Fibroblast of upper back skin (primary cell): Measurements from ENCODE around the gene RER1.

Experiments used
- DNase-seq: peaks from one replicate; pipeline ENCODE4 v3.0.0-alpha.2; 2013

The RER1 gene

GRCh38 chr1:2354511-2355372, 36.9 kb upstream of the RER1 start:
- peak; percentile 72 for DNase-seq

DNA sequence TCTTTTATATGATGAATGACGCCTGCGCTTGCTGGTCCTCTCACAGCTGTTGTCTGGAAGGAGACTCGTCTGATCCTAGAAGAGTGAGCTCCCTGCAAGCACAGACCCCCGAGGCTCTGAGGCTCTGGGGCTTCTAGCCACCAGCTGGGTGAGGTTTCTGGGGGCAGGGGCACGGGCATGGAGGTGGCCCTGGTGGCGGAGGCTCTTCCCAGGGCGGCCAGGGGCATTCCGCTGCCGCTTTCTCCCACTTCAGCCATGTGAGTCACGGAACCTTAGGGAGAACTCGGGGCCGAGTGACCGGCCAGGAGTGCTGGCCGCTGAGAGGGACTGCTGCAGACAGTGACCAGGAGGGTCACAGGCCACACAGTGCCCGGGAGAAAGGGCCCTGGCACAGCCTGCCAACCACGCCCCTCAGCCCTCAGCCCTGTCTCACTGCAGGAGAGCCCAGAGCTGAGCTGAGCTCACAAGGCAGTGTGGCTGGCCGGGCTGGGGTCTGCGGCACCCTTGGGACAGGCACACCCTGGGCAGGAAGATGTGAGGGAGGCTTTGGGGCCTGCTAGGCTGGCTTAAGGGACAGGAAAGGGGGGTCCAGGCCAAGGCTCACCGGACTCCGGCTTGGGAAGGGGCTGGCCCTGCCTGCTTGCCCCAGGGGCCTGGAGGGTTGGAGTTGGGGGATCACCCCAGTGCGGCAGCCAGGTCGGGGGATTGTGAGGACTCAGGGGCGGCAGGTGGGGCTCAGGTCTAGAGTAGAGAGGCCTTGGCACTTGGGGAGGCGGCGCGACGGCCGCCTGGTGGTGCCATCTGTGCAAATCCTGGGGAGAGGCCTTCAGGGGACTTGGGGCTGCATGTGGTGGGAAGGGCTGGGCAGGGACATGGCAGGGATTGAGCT, 36.0 kb upstream of the RER1 start:
- DNase-seq = no peak

- DNase-seq = no peak
Observed at GRCh38 chr1:2356401-2356800, 35.2 kb upstream of the RER1 start.

DNA sequence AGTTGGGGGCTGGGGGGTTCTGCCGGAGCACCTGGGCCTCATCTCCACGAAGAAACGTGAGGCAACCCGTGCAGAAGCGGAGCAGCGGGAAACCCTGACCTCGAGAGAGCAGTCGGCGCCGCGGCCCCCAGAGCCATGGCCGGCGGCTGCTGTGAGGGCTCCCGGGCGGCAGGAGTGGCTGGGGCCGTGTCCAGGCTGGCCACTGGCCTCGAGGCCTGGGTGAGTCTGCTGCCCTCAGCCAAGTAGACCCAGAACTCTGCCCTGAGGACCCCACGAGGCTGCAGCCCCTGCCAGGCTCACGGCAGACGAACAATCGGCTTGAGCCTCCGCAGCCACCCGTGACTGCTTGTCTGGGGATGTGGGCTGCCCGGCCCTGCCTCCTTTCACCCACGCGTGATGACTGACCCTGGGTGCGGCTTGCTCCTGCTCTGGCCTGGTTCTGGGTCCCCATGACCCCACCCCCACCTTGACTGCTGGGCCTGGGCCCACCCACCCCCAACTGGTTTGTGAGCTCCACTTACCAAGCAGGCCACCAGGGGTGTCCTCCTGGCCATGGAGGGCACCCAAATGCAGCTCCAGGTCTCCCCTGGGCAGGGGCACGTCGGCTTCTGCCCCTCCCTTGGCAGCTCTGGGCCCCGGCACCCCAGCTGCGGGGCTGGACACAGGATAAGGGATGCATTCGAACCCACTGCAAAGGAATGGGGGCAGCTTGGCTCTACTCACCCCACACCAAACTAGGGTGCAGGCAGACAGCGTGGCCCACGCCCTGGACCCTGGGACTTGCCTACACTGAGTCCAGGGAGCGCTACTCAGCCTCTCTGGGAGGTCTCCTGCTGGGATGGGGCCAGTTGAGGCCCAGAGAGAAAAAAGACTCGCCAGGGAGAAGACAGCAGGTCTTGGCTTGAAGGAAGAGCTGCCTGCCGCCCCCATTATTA, 34.5 kb upstream of the RER1 start:
- DNase-seq = no peak

GRCh38 chr1:2358072-2358471, 33.6 kb upstream of the RER1 start:
- DNase-seq = no peak

DNA sequence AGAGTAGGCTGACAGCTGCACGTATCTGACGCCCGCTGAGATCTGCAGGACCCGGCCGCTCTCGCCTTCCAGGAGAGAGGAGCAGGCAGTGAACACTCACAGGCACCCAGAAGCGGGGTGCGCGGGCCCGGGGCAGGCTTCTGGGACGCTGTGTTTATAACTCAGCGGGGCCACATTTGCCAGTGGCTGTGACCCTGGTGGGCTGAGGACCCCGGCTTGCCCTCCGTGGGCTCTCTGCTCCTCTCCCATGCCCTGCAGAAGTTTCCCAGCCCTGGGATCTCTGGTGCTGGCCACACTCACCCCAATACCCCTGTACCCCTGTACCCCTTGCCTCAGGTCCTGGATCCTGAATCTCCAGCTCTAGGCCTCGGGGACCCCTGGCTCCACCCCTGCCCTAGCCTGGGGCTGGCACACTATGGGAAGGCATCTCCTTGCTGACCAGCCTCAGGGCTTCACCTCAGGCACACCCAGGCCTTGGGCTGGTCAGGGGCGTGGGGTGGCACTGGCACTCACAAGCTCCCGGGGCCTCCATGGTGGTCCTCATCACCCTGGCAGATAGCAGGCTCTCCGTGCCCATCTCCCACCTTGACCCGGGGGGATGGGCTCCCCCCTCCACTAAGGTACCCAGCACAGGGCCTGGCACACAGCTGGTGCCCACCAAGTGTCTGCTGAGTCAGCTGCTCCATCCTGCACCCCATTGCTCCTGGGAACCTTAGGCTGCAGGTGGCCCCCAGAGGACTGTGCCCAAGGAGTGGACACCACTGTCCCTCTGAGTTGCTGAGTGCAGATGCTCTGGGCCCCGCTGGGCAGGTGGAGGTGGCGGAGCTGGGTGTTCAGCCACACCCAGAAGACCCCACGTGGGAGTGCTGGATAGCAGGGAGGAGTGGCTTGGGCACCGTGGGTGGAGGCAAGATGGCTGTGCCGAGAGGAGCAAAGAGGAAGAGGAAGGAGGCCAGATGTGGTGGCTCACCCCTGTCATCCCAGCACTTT, 32.7 kb upstream of the RER1 start:
- DNase-seq = no peak

GRCh38 chr1:2360588-2361364, 30.9 kb upstream of the RER1 start:
- peak; percentile 85 for DNase-seq

GRCh38 chr1:2363847-2364513, 27.7 kb upstream of the RER1 start:
- DNase-seq = no peak

- DNase-seq = no peak
Observed at GRCh38 chr1:2368053-2368744, 23.4 kb upstream of the RER1 start.

DNA sequence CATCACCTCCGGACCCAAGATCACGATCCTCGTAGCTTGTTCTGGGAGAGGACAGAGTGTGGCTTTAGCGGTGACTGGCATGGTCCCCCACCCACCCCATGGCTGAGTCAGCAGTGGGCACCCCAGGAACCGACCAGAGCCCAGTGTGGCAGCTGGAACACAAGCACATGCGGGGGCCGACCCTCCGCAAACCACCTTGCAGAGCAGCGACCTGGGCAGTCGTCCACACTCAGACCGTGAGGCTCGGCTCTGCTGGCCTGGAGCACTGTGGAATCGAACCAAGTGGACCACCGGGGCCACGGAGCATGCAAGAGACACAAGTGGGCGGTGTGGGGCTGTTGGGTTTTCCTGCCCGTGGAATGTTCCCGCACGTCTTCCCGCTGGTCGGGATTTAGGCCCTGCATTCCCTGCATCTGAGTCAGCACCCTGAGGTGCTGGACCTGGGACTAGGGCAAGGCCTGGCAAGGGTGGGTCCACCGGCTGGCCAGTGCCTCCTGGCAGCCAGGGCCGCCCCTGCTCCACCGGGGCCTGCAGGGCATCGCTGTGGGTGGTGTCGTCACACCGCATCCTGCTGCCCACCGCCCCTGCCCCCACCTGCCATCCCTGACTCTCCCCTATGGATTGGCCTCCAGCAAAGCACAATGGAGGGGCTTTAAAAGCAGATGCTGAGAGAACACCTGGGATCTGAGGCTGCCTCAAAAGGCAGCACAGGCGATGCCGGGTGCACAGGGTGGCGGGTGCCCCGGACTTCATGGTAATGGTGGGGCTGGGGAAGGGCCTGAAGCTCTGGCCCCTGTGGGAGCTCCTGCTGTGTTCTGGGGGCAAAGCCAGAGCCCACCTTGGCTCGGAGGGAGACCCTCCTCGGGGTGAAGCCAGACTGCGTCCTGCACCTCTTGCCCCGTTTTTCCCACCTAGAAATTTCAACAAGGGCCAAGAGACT, 18.8 kb upstream of the RER1 start:
- DNase-seq = no peak

DNA sequence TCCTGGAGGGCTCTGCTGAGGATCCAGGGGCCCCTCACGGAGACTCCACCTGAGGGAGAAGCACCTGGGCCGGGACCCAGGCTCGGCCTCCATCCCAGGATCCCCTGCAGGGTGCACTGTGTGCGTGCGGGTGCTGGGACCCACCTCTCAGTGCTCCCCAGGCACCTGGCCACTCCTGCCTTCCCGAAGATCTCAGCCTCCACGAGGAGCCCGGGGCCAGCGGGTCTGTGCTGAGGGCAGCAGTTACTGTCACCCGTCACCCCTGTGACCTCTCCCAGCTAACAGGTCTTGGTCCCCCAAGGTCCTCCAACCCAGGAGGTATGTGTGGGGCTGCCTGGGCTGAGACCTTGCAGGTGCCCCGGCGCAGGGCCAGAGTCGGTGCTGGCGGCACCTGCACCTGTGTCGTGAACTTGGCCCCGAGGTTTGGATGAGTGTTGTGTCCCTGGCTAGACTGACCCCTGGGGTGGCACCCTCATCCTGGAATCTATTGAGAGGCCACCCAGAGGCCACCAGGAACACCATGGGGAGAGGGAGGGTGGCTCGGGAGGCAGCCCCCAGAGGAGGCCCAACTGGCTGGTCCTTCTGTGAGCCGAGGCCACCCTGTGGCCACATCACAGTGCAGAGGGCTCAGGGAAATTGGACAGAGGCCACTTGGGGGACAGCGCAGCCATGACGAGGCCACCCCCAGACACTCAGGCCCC, 17.9 kb upstream of the RER1 start:
- DNase-seq = no peak

DNA sequence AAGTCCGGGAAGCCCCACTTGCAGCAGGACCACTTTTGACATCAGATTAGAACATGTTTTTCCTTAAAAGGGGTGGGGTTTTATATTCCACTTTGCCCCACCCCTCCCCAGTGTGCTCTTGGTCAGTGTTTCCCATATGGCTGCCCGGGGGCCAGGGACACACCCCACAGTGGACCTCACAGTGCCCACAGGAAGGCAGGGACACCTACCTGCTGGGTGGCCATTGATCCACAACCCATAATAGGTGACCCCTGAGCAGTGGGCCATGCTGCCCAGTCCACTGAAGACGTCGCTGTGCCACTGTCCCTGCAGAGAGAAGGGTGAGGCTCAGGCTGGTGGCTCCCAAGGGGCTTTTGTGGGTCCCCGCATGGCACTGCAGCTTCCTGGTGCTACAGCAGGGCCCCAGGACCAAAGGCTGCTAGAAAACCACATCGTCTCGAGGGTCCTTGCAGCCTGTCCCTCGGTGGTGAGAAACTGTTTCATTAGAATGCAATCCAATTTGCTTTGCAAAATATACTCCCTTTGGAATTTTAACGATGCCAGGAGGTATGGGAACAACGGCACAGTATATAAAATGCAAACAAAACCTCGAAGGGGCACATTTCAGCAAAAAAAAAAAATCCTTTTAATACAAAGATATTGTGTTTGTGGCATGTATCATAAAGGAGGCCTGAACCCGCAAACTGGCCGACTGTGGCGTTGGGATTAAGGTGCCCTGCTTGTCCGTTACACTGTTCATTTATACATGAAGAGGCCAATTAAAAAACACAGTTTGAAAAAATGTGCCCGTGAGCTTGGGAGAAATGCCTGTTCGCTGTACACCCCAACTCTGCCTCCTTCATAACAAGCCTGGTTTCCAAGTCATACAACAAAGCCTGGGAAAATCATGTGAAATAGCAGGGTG, 17.1 kb upstream of the RER1 start:
- DNase-seq = no peak

- no peak for DNase-seq
Observed at GRCh38 chr1:2375246-2375922, 16.3 kb upstream of the RER1 start.

DNA sequence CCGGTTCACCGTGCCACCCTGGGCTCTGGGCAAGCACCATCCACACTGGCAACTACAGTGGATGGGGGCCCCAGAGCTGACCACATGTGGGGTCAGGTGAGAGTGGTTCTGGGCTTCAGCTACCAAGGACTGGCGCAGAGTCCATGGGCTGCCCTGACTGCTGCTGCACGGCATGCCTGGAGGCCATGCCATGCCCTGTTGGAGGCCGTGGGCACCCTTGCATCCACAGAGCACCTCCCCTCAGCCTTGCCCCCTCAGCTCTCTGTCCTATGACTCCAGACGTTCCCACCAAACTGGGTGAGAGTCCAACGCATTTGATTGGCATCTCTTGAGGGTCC, 15.7 kb upstream of the RER1 start:
- DNase-seq = no peak

GRCh38 chr1:2376261-2376741, 15.3 kb upstream of the RER1 start:
- no peak for DNase-seq
